Fibroblast of mammary gland (primary cell): ENCODE data around the gene PRRG1.
A peak's percentile ranks its signal among the peaks of the same experiment; 100 is the strongest.
"Not testable (repeated sequence)": the region's sequence is repeated elsewhere in the genome, so short reads cannot be mapped to it uniquely, and the experiment has no call there.

Source experiments
- DNase-seq: peaks from one replicate; pipeline ENCODE4 v3.0.0-alpha.2; 2010; ENCODE audit warnings: low read depth
- H3K4me3 ChIP-seq: 2 replicates; pipeline ENCODE4 v1.5.1; 2011; ENCODE audit warnings: low read depth, mild to moderate bottlenecking, low read length, moderate library complexity; ENCODE audit not compliant: control insufficient read depth
- TF ChIP-seq, protein P1 (sequence below): conservative IDR thresholded peaks from 2 replicates; pipeline ENCODE4 v1.5.1; 2011; ENCODE audit warnings: low read depth, low read length, inconsistent platforms; ENCODE audit not compliant: control insufficient read depth, insufficient read depth

PRRG1 gene

DNA sequence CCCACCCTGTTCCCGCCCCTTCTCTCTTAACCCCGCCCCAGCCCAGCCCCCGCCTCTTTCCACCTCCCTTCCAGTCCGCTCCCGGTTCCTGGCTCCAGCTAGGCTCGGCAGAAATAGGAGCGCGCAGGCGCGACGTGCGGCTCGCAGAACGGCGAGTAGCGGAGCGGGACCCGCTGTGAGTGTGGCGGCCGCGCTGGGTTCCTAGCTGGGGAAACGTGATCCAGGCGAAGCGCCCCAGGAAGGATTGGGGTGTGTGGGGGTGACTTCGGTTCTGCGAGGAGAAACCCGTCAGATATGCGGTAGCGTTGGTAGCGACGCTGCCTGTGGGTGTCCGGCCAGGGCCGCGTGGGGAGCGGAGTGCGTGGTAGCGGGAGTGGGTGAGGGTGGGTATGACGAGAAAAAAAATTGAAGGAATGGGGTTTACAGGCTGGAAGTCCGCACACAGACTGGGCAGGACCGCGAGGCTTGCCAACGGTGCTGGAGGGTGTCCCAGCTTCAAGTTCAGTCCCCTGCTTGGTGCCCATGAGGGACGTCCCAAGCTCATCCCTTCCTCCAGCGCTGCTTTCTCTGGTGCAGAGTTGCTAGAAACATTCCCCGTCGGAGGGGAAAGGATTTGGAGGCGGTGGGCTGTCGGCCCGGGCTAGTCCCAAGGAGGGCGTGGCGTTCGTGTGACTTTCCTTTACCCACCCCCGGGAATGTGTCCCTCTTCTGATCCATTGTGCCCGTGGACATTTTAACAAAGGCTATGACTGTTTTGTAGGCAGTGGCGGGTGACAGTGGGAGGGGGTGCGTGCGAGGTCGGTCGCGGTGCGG is at the start of gene PRRG1:
Gene PRRG1 (plus strand): TSS at position 144 of the 813 bp plus-strand sequence. CDS start 56,886 bp downstream, outside the sequence.
- H3K4me3 ChIP-seq, result peak within 1 kb of the TSS; percentile 74
- TF ChIP-seq, protein P1, sequence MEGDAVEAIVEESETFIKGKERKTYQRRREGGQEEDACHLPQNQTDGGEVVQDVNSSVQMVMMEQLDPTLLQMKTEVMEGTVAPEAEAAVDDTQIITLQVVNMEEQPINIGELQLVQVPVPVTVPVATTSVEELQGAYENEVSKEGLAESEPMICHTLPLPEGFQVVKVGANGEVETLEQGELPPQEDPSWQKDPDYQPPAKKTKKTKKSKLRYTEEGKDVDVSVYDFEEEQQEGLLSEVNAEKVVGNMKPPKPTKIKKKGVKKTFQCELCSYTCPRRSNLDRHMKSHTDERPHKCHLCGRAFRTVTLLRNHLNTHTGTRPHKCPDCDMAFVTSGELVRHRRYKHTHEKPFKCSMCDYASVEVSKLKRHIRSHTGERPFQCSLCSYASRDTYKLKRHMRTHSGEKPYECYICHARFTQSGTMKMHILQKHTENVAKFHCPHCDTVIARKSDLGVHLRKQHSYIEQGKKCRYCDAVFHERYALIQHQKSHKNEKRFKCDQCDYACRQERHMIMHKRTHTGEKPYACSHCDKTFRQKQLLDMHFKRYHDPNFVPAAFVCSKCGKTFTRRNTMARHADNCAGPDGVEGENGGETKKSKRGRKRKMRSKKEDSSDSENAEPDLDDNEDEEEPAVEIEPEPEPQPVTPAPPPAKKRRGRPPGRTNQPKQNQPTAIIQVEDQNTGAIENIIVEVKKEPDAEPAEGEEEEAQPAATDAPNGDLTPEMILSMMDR, result no peak
- DNase-seq, result peak; percentile 76

DNA sequence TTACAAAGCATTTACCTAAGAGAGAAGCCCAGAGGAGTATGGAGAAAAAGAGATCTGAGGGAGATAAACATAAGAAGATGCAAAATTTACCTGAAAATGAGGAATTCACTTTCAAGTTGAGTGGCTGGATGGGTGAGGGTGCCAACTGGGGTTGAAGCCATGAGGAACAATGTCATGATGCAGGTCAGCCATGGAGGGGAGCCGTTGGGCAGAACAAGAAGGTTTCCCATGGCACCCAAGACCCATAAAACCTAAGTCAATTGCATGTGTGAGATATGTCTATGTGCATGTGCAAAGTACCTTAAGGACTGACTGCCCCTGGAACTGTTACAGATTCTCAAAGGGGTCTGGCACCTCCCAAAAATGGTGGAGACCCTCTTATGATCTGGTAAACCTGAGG is 46.6 kb upstream of the PRRG1 start:
- TF ChIP-seq, protein P1, result peak; percentile 14
- DNase-seq, result peak; percentile 5
- H3K4me3 ChIP-seq, result no peak overlapping the region

DNA sequence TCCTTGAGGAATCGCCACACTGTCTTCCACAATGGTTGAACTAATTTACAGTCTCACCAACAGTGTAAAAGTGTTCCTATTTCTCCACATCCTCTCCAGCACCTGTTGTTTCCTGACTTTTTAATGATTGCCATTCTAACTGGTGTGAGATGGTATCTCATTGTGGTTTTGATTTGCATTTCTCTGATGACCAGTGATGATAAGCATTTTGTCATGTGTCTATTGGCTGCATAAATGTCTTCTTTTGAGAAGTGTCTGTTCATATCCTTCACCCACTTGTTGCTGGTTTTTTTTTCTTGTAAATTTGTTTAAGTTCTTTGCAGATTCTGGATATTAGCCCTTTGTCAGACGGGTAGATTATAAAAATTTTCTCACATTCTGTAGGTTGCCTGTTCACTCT is 43.9 kb upstream of the PRRG1 start:
- H3K4me3 ChIP-seq, DNase-seq: not testable (repeated sequence)

DNA sequence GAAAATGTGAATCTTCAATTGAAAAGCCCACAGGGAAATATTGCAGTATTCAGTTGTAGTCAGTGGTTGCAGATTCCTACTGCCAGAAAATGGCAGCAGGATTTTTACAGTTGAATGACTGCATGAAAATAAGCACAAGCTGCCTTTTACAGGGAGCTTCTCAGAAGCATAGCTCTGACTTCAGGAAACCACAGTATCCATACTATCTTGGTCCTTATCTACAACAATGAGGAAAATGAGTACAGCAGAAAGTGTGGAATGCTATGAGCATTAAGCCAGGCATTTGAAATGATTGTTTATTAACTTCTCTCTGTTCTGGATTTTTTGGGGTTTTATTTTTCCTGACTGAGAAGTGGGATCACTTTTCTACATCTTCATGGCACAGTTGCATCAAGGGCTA is 34.6 kb upstream of the PRRG1 start:
- no peak for DNase-seq
- no peak overlapping the region for H3K4me3 ChIP-seq
- TF ChIP-seq, protein P1, result no peak

DNA sequence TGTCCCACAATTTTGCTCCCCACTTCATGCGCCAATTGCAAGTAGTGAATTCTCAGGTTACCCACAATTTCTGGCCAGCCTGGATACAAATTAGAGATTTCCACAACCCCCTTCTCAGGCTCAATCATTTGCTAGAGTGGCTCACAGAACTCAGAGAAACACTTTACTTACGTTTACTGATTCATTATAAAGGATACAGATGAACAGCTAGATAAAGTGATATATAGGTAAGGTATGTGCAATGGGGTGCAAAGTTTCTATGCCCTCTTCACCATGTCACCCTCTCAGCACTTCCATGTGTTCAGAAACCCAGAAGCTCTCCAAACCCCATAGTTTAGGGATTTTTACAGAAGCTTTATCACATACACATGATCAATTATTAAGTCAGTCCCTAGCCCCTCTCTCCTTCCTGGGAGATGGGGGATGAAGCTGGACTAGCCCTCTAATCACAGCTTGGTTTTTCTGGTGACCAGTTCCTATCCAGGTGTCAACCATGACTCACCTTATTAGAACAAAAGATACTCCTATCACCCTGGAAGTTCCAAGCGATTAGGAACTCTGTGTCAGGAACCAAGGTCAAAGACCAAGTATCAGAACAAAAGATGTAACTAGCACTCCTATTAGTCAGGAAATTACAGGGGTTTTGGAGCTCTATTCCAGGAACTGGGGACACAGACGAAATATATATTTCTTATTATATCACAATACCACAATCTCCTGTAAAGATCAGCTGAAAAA is 33.5 kb upstream of the PRRG1 start:
- TF ChIP-seq, protein P1, result no peak

DNA sequence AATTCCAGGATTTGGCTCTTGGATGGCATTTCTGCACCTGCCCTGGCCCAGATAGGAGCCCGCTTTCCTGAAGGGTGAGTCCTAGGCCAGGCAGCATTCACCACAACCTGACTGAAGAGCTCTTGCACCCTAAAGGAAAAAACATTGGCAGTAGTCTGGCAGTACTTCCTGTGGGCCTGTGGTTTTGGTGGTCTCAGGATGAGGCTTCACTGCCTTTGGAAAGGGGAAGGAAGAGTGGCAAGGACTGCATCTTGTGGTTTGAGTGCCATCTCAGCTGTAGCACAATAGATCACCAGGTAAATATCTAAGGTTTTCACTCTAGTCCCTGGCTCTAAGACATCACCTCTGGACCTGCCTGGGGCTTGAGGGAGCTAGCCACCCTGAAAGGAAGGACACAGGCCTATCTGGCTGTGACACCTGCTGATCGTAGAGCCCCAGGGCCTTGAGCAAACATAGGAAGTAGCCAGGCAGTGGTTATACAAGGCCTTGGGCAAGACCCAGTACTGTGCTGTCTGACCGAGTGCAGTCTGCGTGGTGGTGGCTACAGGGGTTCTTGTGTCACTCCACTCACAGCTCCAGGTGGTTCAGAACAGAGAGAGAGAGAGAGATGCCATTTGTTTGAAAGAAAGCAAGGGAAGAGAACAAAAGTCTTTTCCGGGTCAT is 28.5 kb upstream of the PRRG1 start:
- DNase-seq, result no peak
- TF ChIP-seq, protein P1, result no peak
- H3K4me3 ChIP-seq, result no peak overlapping the region

More for the DNA sequence above, 33.5 kb upstream of the PRRG1 start:
- H3K4me3 ChIP-seq, result no peak overlapping the region
- no peak for DNase-seq

DNA sequence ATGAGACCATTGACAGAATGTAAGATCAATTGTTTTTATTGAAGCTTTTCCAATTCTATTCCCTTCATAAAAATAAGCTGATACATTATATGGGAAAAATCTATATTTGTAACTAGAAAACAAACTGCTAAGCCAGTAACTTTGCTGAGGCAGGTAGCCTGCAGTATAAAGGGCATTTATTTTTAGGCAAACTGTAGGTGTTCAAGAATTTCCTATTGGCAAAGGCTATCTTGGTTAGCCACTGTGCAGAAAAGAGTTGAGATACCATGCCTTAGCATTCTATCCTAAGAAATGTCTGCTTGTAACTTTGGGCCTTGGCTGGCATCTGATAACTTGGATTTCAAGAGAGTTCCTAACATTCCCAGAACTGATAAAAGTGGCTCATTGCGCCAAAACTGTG is 18.5 kb upstream of the PRRG1 start:
- H3K4me3 ChIP-seq, result no peak overlapping the region
- TF ChIP-seq, protein P1, result no peak
- no peak for DNase-seq
